HG03432 (cell line): Measurements from ENCODE around the gene ABI3BP.

Experiments
- ATAC-seq: cut with Tn5 transposase; IDR thresholded peaks from one replicate; pipeline ENCODE4 v1.9.1; 2021; ENCODE audit warnings: mild to moderate bottlenecking, moderate library complexity; ENCODE audit not compliant: unreplicated experiment

The ABI3BP gene

DNA sequence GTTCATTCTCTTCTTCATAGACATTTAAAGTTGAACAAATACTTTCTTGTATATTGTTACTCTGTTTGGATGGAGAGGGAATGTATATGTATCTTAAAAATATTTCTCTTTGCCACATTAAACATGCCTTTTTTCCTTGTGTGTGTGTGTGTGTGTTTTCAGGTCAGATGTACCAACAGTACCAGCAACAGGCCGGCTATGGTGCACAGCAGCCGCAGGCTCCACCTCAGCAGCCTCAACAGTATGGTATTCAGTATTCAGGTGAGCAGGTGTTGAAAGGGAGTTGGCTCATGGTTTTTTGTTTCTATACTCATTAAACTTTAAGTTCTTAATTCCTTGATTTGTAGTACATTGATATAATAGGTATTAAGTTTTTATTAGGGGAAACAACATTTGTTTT is 248.6 kb downstream of the ABI3BP start:
- ATAC-seq = no peak

DNA sequence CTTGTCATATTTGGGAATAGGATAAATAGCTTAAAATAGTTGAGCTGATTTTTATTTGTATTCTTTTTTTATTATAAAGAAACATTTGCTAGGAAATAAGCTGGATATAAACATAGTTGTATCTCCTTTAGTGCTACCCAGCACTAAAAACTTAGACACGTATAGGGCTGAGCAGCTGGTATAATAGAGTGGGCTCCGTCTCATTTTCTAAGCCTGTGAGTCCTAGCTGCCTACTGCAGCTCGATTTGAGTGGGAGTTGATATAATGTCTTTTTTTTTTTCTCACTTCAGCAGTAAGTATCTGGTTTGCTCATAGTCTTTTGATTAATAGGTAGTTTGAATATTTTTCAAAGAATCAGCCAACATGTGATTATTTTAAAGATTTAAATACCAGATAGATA is 249.7 kb downstream of the ABI3BP start:
- ATAC-seq = no peak

DNA sequence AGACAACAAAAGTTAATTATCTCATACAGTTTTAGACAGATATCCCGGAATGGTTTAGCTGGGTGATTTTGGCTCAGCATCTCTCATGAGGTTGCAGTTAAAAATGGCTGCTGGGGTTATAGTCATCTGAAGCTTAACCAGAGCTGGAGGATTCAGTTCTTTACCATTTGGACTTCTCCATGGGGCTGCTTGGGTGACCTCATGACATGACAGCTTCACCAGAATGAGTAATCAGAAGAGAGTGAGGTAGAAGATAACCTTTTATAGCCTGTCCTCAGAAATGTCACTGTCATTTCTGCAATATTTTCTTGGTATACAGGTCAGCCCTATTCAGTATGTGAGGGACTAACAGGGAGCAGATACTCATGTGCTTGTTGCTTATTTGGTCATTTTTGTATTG is 253.0 kb downstream of the ABI3BP start:
- no peak for ATAC-seq

DNA sequence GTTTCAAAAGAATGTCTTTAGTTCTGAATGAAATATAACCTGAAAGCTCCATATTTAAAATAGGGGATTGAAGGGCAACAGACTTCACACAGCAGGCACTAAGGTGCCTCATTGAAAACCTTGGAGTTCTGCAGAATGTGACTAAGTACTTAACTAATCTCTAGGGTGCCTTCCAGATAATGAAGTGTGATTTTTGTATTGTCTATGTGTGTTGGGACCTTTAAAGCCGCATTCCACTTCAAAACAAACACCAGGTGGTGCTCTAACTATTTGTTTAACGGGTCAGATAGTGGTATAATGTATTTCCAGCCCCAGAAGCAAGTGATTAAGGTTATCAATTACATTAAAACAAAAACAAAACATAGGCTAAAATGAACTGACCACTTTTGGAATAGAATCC is 255.9 kb downstream of the ABI3BP start:
- ATAC-seq = no peak

DNA sequence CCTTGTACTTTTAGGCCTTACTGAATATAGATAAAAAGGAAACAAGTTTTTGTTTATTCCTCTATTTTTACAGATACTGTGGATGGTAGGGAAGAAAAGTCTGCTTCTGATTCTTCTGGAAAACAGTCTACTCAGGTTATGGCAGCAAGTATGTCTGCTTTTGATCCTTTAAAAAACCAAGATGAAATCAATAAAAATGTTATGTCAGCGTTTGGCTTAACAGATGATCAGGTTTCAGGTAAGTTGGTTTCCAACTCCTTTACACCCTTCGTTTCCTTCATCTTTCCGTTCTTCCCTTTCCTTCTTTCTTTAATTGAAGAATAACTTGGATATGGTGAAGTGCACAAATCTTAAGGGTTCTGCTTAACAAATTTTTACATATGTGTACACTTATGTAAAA is 260.8 kb downstream of the ABI3BP start:
- no peak for ATAC-seq

DNA sequence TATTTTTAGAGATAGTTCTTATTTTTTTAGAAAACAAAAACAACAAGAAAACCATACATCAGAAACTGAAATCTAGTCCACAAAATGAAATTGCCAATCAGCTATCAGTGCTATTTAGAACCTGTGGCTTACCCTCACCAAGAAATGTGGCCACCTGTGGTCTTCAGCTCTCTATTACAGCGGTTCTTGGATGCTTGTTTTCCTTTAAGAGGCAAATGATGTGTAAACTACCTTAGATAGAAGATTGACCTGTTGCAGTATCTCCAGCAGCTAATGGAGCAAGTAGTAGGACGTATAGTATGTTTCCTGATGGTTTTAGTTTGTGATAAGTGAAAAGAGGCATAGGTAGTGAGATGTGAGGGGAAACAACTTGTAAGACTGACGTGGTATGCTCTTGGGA is 262.7 kb downstream of the ABI3BP start:
- ATAC-seq = no peak

DNA sequence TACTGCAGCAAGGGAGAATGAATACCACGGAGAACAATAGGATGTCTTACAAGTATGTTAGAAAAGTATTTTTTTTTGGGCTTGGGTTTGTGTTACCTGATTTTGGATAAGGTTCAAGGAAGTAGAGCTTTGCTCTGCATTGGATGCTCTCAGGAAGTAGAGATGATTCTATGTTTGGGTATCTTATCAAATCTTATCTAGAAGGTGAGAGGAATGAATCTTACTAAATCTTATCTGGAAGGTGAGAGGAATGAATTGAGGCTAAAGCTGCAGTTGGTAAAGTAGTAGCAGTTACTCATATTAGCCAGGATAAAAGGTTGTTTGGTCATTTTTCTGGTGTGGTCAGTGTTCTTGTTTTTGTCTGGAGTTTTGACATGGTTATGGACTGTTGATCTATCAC is 266.5 kb downstream of the ABI3BP start:
- no peak for ATAC-seq

DNA sequence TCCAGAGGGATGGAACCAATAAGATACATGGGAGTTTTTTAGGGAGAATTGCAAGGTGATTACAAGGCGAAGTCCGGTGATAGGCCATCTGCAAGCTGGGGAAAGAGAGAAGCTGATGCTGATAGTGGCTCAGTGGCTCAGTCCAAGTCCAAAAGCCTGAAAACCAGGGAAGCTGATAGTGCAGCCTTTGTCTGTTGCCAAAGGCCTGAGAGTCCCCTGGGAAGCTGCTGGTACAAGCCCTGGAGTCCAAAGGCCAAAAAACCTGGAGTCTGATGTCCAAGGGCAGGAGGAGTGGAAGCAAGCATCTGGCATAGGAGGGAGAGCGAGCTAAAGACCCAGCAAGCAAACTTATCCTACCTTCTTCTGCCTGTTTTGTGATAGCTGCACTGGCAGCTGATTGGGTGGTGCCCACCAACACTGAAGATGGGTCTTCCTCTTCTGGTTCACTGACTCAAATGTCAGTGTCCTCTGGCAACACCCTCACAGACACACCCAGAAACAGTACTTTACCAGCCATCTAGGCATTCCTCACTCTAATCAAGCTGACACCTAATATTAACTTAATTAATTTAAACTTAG is 267.2 kb downstream of the ABI3BP start:
- no peak for ATAC-seq

DNA sequence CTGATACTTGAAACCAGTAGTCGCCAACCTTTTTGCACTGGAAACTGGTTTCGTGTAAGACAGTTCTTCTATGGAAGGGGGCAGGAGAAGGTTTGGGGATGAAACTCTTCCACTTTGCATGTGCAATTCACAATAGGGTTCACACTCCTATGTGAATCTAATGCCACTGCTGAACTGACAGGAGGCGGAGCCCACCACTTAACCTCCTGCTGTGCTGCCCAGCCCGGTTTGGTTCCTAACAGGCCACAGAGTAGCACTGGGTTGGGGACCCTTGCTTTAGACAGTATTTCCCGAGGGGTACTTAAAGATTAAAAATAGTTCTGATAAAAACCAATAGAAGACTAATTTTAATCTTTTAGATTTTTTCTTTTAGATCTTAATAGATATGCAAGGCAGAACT is 272.8 kb downstream of the ABI3BP start:
- ATAC-seq = no peak

DNA sequence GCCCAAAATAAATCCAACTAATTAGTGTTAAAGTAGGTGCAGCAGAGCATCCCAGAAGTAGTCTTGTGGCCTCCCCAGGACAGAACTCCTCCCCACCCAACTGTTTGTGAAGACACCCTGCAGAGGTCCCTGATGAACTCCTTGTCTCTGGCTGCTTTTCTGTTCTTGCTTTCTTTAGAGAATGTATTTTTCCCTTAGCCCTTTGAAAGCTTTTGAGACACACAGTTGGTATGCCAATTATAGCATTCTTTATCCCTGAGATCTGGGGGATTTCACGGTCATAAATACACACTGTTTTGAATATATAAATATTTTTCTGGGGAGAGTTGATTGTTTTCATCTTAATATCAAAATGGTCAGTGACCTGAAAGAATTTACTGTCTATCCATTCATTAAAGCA is 274.1 kb downstream of the ABI3BP start:
- no peak for ATAC-seq

DNA sequence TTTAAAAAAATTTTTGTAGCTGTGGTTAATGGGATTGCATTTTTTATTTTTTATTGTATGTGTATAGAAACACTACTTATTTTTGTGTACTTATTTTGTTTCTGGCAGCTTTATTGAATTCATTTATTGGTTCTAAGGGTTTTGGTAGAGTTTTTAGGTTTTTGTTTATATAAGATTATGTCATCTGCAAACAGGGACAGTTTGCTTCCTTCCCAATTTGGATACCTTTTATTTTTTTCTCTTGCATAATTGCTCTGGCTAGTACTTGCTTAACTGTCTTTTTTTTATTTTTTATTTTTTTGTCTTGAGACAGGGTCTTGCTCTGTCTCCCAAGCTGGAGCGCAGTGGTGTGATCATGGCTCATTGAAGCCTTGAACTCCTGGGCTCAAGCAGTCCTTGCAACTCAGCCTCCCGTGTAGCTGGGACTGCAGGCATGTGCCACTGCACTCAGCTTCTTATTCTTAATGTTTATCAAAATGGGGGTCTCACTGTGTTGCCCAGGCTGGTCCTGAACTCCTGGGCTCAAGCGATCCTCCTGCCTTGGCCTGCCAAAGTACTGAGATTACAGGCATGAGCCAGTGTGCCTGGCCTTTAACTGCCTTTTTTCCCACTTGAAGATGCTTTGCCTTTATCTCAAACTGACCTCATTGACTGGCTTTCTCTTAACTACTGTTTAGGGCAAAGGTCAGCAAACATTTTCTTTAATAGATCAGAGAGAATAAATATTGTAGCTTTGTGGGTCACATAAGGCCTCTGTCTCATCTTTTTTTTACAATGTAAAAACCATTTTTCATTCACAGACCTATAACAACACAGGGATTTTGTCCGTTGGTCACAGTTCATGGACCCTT is 275.4 kb downstream of the ABI3BP start:
- ATAC-seq = no peak

DNA sequence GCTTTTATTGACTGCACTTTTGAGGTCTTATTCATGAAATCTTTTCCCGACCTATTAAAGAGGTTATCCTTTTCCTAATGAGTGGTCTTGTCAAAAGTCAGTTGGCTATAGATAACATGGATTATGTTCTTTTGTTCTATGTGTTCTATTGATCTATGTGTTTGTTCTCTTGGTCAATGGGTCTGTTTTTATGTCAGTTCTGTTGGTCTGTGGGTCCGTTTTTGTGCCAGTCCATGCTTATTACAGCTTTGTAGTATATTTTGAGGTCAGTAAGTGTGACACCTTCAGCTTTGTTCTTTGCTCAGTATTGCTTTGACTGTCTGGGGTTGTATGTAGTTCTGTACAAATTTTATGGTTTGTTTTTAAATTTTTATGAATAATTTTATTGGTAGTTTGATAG is 276.2 kb downstream of the ABI3BP start:
- no peak for ATAC-seq

DNA sequence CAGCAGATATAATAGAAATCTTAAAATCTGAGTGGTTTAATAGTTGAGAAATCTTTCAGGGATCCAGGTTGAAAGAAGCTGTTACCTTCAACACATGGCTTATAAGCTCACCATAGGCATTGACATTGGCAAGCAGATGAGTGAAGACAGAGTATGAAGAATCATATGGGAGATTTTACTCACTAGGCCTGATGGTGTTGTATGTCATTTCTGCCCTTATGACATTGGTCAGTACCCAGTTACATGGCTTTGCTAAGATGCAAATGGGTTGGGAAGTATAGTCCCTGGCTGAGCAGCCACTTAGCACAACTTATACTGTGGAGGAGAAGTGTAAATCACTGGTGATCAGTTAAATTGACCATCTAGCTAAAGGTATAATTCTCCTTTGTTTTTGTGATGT is 278.0 kb downstream of the ABI3BP start:
- ATAC-seq = no peak

DNA sequence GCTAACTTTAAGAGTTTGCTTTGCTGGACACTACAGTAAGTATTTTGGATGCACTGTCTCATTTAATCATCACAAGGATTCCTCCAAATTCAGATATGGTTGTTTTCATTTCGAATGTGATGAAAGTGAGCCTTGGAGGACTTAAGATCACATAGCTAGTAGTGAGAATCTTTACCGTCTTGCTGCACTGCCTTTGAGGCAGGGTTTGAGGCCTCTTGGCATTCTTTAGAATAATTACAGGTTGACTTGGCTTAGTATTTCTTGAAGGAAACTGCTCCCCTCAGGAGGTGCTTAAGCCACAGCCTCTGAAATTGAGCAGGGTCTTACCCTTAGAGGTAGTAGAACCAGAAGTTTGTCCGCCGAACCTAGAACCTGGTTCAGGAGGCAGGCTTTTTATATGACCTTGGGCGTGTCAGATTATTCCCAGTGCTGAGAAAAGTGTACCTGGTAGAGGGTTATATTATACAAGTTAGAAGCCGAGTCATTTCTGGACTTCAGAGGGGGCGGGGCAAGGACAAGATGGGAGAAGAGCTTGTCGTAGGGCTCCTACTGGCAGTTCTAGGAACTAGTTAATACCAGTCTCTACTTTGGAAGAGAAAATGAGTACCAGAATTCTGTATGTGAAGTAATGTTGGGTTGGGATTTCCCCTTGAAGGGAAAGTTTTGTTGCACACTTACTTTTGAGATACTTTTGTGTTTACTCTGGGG is 282.8 kb downstream of the ABI3BP start:
- peak; percentile 46 for ATAC-seq

DNA sequence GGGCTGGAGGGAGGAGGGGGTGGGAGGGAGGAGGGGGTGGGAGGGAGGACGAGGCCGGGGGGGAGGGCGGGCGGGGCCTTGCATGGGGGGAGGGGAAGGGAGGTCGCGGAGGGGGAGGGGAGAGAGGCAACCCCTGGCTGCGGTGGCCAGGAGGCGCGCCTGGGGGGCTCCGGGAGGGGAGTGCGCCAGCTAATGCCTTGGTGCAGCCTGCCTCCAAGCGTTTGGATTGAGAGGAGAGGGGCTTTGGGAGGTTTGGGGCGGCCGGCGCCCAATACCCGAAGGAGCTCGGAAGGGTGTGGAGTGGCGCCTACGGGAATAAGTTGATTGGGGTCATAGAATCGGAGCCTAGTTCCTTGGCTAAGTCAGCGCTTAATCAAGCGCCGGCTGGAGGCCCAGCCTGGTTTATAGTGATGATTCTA is 283.4 kb downstream of the ABI3BP start:
- no peak for ATAC-seq

DNA sequence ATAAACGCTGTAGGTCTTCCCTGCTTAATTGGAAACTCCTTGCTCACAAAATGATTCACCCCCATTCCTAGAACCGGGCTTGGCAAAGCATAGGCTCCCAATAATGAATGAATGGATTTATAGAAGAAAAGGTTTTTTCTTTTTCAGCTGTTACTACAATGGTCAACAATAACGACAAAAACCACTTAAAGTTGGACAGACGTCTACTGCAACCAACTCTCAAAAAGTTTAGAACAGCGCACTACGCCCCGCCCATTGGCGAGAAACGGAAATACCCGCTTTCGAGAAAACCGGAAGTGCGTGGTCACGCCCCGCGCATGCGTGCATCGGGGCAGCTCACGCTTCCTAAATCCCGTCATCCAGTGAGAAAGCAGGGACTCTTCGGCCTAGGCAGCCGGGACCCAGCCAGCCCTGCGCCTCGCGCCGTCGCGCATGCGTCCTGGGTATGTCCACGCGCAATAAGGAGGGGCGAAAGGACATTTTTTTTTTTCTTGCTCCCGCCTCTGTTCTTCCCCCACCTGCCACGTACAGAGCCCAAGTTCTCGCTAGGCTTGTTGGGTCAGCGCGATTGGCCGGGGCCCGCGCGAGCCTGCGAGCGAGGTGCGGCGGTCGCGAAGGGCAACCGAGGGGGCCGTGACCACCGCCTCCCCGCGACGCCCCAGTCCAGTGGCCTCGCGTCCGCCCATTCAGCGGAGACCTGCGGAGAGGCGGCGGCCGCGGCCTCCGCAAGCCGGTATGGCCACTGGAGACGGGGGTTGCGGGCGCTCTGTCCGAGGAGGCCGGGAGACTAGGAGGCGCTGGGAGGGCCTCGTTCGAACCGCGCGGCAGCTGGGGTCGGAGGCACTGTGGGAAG is 284.0 kb downstream of the ABI3BP start, which contains the start of gene TFG:
TFG (plus strand) TSS at position 506 of the 853 bp plus-strand sequence. CDS start 4,192 bp downstream, outside the sequence.
- ATAC-seq = peak; percentile 94

DNA sequence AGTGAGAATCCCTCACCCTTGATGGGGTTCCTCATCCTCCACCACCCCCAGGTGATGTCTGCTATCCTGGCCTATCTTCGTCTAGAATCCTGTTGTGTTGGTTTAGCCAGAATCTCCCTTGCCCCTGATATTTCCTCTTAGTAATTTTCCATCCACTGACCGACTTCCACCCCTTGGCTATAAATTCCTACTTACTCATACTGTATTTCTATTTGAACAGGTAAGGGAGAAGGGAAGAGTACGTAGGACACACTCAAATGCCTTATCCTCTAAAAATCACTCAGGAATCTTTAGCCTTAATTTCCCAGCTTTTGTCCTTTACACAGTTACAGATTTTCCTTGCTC is 284.6 kb downstream of the ABI3BP start:
- ATAC-seq = no peak

DNA sequence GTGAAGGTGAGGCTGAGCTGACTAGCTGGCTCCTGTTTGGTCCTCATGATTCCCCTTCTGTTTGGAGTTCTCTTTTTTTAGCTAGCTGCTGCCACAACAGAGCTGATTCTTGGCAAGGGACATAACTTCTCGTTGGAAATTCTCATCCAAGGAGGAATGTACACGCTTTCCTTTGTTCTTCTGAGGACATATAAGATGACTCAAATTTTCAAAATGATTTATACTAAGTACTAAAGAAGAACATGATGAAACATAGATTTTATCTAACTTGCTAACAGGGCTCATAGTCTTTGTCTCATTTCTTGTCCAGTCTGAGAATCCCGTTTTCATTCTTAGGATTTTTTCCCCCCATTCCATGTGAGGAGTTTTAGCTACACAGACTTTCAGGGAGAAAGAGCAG is 286.9 kb downstream of the ABI3BP start:
- ATAC-seq = no peak

DNA sequence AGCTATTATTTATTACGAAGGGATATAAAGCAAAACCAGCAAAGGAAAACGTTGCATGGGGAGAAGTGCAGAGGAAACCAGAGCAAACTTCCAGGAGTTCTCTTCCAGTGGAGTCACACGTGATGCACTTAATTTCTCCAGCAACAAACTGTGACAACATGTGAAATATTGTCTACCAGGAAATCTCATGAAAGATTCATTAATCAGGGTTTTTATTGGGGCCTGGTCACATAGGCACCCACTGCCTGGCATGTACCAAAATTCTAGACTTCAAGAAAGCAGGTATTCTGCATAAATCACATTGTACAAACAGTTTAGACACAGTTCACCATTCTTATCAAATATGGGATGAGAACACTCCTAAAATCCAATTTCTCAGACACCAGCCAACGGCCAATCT is 289.4 kb downstream of the ABI3BP start:
- ATAC-seq = no peak

DNA sequence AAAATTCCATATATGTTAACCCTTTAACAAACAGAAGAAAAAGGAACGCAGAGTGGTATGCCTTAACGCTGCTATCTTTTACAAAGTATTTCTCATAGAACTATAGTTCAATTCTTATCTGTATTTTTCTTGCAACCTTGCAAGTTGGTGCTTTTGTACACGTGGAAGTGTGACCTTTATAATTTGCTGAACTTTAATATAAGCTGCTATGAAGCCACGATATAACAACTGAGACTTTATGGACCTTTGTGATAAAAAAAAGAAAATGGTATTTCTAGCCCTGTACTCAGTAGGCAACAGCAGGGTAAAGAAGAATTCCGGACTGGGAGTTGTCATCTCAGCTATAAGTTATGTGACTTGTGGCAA is 290.3 kb downstream of the ABI3BP start:
- ATAC-seq = no peak
